GM21381 (cell line): ENCODE measurements around the gene PTPRH.

Experiments
- ATAC-seq: cut with Tn5 transposase; IDR thresholded peaks from one replicate; pipeline ENCODE4 v1.9.1; 2021; ENCODE audit warnings: mild to moderate bottlenecking, moderate library complexity; ENCODE audit not compliant: unreplicated experiment

The PTPRH gene

DNA sequence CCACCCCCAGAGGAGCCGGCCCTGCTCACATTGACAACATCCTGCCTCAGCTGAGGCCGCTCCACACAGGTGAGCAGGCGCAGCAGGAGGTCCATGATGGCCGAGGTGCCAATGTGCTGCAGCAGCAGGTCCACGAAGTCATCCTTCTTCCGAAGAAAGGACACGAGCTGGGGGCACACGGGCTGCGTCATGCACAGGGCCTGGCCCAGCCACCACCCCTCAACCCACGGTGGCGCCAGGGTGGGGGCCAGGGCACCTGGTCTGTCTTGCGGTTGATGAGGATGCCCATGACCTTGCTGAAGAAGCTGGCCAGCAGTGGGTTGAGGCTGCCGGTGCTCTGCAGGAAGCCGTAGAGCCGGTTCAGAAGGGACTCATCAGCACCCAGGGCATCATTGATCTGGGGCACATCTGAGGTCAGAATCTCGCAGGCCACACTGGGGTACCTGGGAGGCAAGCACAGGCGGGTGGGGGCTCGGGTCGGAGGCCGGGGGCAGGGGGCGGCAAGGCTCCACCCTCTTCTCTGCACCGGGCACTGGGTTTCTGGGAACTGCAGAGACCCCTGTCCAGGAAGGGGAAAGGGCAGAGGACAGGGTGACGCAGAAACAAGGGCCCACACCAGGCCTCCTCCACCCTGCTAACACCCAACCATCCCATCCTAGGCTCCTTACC is 36.1 kb upstream of the PTPRH start:
- ATAC-seq = no peak

DNA sequence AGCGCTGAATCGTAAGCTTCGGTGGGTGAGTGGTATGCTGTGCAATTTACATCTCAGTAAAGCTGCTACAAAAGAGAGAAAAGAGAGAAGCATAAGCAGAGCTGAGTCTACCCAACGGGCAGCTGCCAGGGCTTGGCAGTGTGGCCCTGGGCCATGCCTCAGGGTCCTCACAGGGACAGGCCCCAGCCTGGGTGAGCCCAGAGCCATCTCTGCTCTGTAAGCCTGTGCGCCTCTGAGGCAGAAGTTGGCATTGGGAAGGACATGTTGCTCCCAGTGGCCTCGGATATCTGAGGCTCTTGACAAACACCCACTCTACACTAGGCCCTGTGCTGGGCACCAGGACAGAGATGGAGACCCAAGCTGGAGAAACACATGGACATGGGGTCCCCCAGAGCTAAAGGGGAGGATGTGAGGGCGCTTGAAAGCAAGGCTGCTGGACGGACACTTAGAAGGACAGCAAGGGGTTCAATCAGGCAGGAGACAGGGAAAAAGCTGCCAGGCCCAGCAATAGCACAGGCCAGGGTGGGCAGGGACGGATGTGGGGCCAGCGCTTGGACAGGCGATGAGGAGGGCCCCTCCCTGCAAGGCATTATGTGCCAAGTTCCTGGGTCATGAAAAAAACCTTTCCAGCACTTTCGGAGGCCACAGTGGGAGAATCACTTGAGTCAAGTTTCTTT is 34.8 kb upstream of the PTPRH start:
- ATAC-seq = no peak

DNA sequence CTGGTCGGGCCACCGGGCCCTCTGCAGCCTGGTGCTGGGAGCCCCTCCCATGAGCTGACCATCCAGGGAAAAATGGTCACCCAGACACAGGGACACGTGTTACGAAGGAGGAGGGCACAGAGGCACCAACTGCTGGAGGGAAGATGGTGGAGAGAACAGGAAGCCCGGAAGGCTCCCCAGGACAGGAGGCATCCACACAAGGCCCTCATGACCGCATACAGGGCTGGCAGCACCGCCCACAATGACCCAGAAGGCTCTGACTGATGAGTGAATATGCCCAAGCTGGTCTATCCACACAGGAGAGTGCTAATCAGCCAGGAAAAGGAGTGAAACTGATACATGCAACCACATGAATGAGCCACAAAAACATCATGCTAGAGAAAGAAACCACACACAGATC is 33.2 kb upstream of the PTPRH start:
- ATAC-seq = no peak

DNA sequence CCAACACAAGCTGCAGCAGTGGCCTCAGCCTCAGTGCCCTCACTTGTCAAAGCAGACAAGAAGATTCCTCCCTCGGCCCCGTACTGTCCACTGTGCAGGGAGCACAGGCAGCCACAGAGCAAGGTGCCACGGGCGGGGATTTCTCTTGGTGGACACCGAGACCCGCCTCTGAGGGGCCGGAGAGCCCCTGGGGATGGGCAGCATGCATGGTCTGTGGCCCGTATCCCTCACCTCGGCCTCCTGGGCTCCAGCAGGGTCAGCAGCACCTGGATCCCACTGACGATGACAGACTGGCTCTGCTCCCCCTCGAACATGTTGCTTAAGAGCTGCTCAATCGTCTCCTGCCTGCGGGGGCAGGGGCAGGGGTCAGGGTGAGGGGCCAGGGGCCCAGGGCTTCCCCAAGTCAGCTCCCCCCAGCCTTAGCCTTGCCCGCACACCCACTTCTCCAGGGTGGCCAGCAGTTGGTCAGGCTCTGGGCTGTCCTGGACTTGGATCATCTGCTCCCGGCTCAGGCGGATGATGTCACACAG is 32.7 kb upstream of the PTPRH start:
- no peak for ATAC-seq

DNA sequence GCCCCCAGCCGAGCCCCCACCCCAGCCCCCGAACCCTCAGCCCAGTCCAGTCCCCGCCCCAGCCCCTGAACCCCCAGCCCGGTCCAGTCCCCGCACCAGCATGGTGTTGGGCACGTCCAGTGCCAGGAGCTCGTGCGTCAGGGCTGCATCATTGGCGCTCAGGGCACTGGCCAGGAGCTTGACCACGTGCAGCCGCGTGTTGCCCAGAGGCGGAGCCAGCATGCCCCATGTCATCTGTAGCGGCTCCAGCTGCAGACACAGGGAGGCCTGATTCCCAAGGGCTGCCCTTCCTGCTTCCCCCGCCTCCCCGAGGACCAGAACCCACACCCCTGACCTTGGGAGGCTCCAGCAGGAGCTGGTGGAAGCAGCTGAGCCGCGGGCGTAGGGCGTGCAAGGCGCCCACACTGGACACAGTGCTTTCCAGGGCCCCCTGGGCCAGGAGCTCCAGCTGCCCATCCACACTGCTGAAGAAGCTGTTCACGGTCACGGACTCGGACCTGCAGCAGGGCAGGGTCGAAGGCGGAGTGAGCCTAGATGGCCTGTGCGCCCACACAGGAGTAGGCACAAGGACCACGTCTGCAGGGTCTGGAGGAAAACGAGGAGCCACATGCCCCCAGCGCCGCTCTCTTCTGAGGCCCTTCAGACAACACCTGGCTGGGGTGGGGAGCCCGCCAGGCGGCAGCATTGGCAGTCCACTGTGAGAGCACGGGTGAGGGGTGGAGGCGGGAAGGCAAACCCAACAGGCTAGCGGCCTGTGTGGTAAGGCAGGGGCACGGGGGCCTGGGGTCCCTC is 32.0 kb upstream of the PTPRH start:
- ATAC-seq = no peak

DNA sequence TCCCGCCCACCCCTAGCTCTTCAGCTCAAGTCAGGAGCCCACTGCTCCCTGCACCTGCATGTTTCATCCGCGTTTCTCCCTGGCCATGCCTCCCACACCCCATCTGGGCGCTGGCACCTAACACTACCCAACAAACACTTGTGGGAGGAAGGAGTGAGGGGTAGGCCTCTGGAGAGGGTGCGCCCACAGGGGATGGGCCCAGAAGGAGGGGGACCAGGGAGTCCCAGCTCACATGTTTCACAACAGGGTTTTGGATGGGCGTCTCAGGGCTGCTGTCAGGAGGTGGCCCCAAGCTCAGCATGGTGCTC is 31.4 kb upstream of the PTPRH start:
- no peak for ATAC-seq

DNA sequence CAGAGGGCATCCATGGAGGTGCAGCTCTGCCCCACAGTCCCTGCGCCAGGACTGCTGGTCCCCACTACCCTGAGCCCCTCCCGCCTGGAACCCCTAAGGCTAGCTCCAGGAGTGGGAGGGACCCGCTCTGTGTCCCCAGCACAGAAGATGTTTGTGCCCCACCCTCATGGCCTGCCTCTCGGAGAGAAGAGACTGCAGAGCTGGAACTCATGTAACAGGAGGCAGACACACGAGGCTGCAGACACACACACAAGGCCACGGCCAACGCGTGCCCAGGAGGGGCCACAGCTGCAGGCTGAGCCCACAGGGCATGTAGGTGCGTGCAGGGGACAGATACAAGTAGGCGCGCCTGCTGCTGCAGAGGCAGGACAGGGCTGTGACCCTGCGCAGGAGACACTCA is 29.7 kb upstream of the PTPRH start:
- no peak for ATAC-seq

DNA sequence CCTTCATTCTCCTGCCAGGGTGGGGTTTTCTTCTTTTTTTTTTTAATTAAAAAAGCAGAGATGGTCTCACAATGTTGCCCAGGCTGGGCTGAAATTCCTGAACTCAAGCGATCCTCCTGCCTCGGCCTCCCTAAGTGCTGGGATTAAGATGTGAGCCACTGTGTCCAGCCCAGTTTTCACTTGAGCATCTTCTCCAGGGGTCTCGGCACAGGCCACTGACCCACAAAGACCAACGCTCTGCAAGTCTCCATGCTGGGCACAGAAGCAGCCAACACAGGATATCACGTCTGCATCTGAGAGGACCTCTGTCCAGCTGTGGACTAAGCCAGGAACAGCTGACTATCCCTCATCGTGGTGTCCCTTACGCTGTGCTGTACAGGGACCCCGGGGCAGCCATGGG is 28.7 kb upstream of the PTPRH start:
- no peak for ATAC-seq

DNA sequence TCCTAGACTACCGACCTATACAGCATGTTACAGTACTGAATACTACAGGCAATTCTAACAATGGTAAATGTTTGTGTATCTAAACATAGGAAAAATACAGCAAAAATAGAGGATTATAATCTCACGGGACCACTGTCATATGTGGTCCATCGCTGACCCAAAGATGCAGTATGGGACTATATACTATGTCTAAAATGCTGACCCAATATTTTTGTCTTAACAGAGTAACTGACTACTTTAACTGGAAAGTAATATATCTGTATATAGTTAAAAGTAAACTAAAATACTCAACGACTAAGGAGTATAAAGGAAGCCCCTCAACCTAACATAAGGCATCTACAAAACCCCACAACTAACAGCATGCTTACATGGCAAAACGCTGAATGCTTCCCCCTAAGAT is 23.7 kb upstream of the PTPRH start:
- no peak for ATAC-seq

DNA sequence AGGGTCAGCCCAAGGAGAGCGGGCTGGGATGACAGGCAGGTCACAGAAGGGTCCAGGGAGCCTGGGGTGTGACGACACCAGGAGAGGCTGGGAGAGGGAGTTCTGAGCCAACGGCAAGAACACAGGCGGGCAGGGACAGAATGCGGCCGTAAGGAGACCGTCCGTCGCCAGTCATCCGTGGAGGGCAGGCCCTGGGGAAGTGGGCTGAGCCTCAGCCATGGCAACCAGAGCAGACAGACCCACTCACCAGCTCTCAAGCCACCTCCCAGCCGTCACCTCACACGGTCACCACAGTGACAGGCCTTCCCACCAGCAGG is 22.9 kb upstream of the PTPRH start:
- ATAC-seq = no peak

DNA sequence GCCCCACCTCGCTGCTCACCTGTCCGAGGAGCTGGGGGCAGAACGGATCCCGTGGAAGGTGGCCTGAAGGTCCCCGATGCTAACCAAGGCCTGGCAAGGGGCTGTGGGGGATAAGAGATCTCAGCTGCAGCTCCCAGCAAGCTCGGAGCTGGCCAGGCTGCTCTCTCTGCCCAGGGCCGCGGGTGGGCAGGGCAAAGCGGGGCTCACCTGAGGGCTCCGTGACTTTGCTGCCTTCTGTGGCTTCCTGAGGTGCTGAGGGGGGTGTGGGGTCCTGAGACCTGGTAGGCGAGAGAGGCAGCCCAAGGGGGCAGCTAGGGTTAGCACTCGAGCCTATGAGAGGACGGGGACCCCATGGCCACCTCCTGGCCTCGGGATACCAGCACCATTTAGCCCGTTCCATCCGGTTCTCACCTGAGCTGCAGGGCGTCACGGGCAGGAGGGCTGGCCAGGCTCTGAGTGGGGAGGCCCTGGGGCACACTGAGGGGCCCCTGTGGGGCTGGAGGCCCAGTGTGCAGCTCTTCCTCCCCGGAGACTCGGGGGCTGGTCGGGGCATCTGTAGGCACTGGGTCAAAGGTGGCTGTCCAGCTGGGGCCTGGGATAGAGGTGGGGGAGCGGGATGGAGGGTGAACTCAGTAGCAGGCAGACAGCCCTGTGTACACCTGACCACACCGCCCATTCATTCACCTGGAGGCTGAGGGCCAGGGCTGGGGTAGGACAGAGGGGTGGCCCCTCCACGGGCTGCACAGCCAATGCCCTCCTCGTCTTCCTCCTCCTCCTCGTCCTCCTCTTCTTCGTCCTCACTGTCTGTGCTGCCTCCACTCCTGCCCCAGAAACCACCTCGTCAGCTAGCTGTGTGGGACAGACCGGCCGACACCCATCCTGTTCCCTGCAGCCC is 22.3 kb upstream of the PTPRH start:
- ATAC-seq = no peak

DNA sequence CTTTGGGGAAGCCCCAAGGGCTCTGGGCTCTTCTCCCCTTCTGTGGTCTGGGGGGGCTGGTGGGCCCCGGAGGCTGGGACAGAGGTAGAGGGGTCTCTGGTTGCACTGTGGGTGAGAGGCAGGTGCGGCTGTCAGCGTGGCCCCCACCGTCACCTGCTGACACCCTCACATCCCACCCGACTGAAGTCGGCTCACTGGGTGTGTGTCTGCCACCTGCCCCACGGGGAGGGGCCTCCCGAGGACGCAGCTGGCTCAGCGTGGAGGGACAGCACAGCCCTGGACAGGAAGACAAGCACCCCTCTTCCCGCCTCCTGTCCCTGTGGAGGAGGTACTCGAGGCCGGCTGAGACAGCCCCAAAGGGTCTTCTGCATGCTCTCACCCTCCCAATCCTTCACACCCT is 21.5 kb upstream of the PTPRH start:
- ATAC-seq = no peak

DNA sequence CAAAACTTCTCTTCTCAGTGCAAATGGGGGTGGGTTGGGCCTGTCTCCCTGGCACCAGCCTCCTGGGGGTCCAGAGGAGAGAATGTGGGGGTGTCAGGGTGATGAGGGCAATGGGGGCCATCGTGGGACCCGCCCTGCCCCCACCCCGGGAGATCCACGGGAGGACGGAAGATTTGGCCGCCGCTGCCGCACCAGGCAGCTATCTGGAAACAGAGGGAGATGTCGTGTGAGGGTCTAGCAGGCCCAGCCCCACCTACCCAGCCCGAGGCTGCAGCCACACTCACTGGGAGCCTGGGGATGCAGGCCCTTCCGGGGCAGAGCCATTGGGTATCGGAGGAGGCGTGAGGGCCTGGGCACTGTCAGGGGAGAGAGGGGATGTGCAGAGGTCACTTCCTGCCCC is 21.0 kb upstream of the PTPRH start:
- ATAC-seq = no peak

DNA sequence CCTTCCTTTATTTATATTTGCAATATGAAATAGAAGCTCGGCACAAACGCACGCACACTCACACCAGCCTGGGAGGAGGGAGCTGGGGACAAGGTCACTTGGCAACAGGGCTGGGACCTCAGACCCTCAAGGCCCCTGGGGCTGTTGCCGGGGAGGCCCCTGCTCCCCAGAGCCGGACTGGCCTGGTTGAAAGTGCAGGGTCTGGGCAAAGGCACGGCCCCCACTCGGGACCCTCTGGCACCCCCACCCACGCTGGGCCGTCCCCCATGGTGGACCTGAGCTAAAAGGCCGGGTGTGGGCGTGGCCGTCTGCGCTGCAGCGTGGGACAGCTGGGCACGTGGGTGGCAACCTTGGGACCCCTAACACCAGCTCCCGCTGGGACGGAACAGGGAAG is 20.5 kb upstream of the PTPRH start:
- no peak for ATAC-seq

DNA sequence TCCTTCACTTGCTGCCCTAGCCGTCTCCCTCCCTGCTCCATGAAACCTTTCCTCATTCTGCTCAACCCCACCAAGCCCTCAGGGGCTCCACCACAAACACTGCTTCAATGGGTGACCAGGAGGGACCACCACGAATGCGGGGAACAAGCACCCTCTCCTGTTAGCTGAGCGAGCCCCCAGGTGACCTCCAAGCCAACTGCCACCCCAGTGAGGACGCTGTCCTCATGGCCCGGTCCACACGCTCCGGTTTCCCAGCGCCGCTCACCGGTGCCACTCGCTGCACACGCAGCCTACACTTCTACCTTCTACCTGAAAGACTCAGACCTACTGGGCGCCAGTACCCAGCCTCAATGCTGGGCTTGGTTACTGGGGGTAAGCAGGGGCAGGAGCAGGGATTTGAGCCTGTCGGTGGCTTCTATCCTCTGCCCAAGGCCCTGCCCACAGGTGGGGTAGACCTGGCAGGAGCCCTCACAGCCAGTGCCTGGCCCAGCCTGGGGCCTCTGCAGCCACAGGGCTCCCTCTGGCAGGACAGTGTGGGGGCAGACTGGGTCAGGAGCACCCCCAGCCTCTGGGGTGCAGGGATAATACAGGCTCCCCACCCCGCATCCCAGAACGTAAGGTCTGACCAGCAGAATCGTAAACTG is 20.0 kb upstream of the PTPRH start:
- no peak for ATAC-seq

DNA sequence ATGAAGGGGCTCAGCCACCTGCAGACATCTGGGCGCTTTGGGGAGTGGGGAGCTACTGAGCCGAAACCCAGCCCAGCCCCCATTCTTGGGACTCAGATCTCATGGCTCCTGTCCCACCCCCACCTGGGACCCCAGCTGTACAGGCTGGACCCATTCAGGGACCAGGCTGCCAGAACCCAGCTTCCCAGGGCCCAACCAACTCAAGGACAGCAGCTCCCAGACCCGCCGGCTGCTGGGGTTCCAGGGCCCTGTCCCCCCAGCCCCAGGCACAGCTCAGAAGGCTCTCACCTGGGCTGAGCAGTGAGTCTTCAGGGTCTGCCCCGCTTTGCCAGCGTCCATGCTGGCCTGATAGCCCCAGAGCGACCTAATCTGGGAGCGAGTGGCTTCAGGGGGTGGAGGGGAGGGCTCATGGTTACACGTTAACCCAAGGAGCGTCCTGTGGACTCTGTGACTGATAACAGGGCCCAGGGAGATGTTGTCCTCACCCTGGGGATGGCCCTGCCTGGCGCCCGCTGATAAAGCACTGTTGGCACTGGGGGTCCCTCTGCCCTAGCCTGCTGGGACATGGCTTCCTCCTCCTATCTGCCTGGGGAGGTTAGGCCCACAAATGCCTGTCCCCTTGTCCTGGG is 19.2 kb upstream of the PTPRH start, which contains the start of gene TMEM86B:
Gene TMEM86B, minus strand, starts transcription at position 361 of the 629 bp plus-strand sequence. Its CDS starts 22 bp downstream, at position 339.
- no peak for ATAC-seq

DNA sequence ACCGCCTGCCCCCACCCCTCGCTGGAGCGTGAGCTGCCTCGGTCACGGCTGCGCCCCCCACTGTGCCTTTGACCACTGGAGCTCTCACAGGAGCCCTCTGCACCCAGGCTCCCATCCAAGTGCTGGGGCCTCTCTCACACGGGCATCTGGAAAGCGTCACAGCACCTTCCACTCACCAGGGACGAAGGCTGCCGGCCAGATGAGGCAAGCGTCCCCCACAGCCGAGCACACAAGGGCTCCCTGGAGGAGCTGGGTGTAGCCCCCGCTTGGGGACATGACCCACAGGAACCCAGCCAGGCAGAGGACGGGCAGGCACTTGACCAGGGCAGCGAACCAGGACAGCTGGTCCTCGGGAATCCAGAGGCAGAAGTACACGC is 18.7 kb upstream of the PTPRH start:
- no peak for ATAC-seq

DNA sequence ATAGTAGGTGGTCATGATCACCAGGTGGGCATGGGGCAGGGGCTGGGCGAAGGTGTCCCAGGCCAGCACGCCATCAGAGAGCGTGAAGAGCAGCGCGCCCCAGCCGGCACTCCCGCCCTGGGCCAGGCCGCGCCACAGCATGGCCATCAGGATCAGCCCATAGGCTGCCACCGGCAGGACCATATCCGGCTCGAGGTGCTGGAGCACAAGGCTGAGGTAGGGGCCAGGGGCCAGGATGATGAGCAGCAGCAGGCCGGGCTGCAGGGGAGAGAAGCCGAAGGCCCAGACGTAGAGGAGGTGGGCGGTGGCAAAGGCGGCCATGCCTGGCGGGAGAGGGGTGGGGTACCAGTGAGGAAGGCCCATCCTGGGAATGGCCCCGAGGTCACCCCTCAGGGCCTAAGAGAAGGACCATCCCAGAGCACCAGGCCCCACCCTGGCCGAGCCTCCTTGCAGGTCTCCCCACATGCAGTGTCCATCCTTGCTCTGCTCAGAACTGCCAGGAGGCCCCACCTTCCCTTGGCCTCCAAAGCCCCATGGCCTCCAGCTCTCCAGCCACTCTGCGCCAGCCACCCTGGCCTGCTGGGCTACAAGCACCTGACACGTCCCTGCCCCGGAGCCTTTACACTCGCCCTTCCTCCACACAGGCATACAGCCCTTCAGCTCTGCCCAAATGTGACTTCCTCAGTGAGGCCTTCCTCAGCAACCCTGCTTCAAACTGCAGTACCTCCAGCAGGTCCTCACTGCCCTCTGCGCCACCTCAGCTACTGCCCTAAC is 18.1 kb upstream of the PTPRH start:
- no peak for ATAC-seq

DNA sequence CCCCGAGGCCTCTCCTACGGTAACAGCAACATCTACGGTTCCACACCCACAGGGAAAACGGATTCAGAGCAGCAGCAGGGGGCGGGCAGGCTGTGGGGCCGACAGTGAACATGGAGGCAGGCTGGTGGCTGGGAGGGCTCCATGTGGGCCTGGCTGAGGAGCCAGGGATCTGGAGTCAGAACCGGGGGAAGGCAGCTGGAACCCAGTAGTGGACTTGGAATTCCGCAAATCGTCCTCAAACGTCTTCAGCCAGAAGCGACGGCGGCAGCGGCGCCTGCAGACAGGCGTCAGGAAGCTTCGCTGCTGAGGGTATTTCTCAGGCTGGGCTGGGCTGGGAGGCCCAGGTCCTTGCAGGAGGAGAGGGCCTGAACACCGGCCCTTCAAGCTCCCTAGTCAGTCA is 17.5 kb upstream of the PTPRH start:
- no peak for ATAC-seq
